ENCODE results near the gene UTP11.

- no peak for TF ChIP-seq CTCF (IDR thresholded peaks at IDR 0.05)
- TF ChIP-seq POLR2A (IDR thresholded peaks at IDR 0.05) = no peak
Observed at GRCh38 chr1:37998089-37998808, 14.3 kb upstream of the UTP11 start.
